RKO (cell line): Measurements from ENCODE around the gene SHC4.
A peak's percentile ranks its signal among the peaks of the same experiment; 100 is the strongest.
"Not testable (repeated sequence)": the region's sequence is repeated elsewhere in the genome, so short reads cannot be mapped to it uniquely, and the experiment has no call there.

Source experiments
- DNase-seq: peaks from one replicate; pipeline ENCODE4 v3.0.0-alpha.2; 2016; ENCODE audit warnings: low spot score

Gene SHC4

GRCh38 chr15:48963524-48964113, at the start of gene SHC4:
Gene SHC4 (minus strand): TSS chr15:48963919. CDS start chr15:48963015, 904 bp downstream.
- peak; percentile 85 for DNase-seq

GRCh38 chr15:48999314-48999713, 35.6 kb upstream of the SHC4 start:
- DNase-seq: no peak

- DNase-seq: no peak
Observed at GRCh38 chr15:48996276-48996675, 32.6 kb upstream of the SHC4 start.

GRCh38 chr15:48993380-48993779, 29.7 kb upstream of the SHC4 start:
- DNase-seq: no peak

- no peak for DNase-seq
Observed at GRCh38 chr15:48992545-48992944, 28.8 kb upstream of the SHC4 start.

GRCh38 chr15:48992096-48992495, 28.4 kb upstream of the SHC4 start:
- DNase-seq: no peak

- no peak for DNase-seq
Observed at GRCh38 chr15:48989170-48989569, 25.5 kb upstream of the SHC4 start.

- no peak for DNase-seq
Observed at GRCh38 chr15:48987142-48987541, 23.4 kb upstream of the SHC4 start.

- no peak for DNase-seq
Observed at GRCh38 chr15:48986240-48986639, 22.5 kb upstream of the SHC4 start.

GRCh38 chr15:48985516-48985915, 21.8 kb upstream of the SHC4 start:
- no peak for DNase-seq

- DNase-seq: no peak
Observed at GRCh38 chr15:48984811-48985352, 21.2 kb upstream of the SHC4 start.

- no peak for DNase-seq
Observed at GRCh38 chr15:48984021-48984710, 20.4 kb upstream of the SHC4 start.

- no peak for DNase-seq
Observed at GRCh38 chr15:48983300-48983699, 19.6 kb upstream of the SHC4 start.

GRCh38 chr15:48981941-48982340, 18.2 kb upstream of the SHC4 start:
- DNase-seq: no peak

- no peak for DNase-seq
Observed at GRCh38 chr15:48978638-48979037, 14.9 kb upstream of the SHC4 start.

- no peak for DNase-seq
Observed at GRCh38 chr15:48976444-48977088, 12.8 kb upstream of the SHC4 start.

GRCh38 chr15:48975472-48976419, 12.0 kb upstream of the SHC4 start:
- peak; percentile 84 for DNase-seq

- DNase-seq: peak; percentile 46
Observed at GRCh38 chr15:48974882-48975281, 11.2 kb upstream of the SHC4 start.

- DNase-seq: no peak
Observed at GRCh38 chr15:48972750-48973503, 9.2 kb upstream of the SHC4 start.

GRCh38 chr15:48970926-48971325, 7.2 kb upstream of the SHC4 start:
- not testable (repeated sequence) for DNase-seq

GRCh38 chr15:48968066-48968465, 4.3 kb upstream of the SHC4 start:
- DNase-seq: no peak
